PC-9 (cell line): ENCODE results near the gene ANAPC16.

Experiments
- EZH2 ChIP-seq: fragments of 200-600 bp; sonication (generic); IDR thresholded peaks from 2 replicates; pipeline ENCODE4 v1.8.0; 2017; ENCODE audit warnings: antibody characterized with exemption, low read depth
- TF ChIP-seq, protein P1 (sequence below): fragments of 200-600 bp; sonication (generic); conservative IDR thresholded peaks from 2 replicates; pipeline ENCODE4 v1.6.1; 2017; ENCODE audit warnings: mixed run types, antibody characterized with exemption, mild to moderate bottlenecking, moderate library complexity

DNA sequence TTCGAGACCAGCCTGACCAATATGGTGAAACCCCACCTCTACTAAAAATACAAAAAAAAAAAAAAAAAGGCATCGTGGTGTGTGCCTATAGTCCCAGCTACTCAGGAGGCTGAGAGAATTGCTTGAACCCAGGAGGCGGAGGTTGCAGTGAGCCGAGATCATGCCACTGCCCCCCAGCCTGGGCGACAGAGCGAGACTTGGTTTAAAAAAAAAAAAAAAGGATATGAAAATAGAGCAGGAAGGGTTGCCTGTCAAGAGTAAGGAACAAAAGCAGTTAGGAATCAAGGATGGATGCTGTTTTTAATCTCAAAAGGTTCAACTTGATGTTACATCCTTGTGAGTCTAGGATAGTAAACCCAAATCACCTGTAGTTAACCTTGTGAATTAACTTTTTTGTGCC is 12.0 kb downstream of the ANAPC16 start:
- TF ChIP-seq, protein P1, sequence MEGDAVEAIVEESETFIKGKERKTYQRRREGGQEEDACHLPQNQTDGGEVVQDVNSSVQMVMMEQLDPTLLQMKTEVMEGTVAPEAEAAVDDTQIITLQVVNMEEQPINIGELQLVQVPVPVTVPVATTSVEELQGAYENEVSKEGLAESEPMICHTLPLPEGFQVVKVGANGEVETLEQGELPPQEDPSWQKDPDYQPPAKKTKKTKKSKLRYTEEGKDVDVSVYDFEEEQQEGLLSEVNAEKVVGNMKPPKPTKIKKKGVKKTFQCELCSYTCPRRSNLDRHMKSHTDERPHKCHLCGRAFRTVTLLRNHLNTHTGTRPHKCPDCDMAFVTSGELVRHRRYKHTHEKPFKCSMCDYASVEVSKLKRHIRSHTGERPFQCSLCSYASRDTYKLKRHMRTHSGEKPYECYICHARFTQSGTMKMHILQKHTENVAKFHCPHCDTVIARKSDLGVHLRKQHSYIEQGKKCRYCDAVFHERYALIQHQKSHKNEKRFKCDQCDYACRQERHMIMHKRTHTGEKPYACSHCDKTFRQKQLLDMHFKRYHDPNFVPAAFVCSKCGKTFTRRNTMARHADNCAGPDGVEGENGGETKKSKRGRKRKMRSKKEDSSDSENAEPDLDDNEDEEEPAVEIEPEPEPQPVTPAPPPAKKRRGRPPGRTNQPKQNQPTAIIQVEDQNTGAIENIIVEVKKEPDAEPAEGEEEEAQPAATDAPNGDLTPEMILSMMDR: no peak
- no peak for TF ChIP-seq EZH2
